HL-60 (cell line): ENCODE data around the gene STXBP5.

ENCODE experiments used
- DNase-seq, 2 experiments: peaks; one replicate each; pipeline ENCODE4 v3.0.0-alpha.2; 2010 to 2020; ENCODE audit warnings: low read depth in 1 of 2, low spot score in 1 of 2
- H3K27ac ChIP-seq: fragments of 250-450 bp; sonication (Bioruptor Pico); replicated peaks from 2 replicates; pipeline ENCODE4 v1.5.1; 2020; ENCODE audit warnings: mild to moderate bottlenecking, moderate library complexity
- H3K27me3 ChIP-seq: fragments of 250-450 bp; sonication (Bioruptor Pico); 2 replicates; pipeline ENCODE4 v1.5.1; 2021; ENCODE audit warnings: mild to moderate bottlenecking, moderate library complexity; ENCODE audit not compliant: insufficient read depth, poor library complexity, severe bottlenecking
- H3K4me3 ChIP-seq: replicated peaks from 2 replicates; pipeline ENCODE4 v1.5.1; 2011; ENCODE audit warnings: mild to moderate bottlenecking, control low read depth, low read length; ENCODE audit not compliant: insufficient read depth
- GABPA ChIP-seq: IDR thresholded peaks from 2 replicates; pipeline ENCODE4 v1.6.1; 2012; ENCODE audit warnings: low read depth
- POLR2AphosphoS5 ChIP-seq: IDR thresholded peaks from 2 replicates; pipeline ENCODE4 v1.6.1; 2012; ENCODE audit warnings: low read depth
- SPI1 ChIP-seq: IDR thresholded peaks from 2 replicates; pipeline ENCODE4 v1.6.1; 2012; ENCODE audit warnings: low read depth, mild to moderate bottlenecking, borderline replicate concordance
- TF ChIP-seq, protein P1 (sequence below): IDR thresholded peaks from 2 replicates; pipeline ENCODE4 v1.6.1; 2012; ENCODE audit warnings: low read depth; ENCODE audit not compliant: insufficient replicate concordance
- TF ChIP-seq, protein P2 (sequence below): IDR thresholded peaks from one replicate; pipeline ENCODE4 v1.5.1; 2011; ENCODE audit warnings: low read length, control low read depth, inconsistent platforms; ENCODE audit not compliant: insufficient read depth

The STXBP5 gene

DNA sequence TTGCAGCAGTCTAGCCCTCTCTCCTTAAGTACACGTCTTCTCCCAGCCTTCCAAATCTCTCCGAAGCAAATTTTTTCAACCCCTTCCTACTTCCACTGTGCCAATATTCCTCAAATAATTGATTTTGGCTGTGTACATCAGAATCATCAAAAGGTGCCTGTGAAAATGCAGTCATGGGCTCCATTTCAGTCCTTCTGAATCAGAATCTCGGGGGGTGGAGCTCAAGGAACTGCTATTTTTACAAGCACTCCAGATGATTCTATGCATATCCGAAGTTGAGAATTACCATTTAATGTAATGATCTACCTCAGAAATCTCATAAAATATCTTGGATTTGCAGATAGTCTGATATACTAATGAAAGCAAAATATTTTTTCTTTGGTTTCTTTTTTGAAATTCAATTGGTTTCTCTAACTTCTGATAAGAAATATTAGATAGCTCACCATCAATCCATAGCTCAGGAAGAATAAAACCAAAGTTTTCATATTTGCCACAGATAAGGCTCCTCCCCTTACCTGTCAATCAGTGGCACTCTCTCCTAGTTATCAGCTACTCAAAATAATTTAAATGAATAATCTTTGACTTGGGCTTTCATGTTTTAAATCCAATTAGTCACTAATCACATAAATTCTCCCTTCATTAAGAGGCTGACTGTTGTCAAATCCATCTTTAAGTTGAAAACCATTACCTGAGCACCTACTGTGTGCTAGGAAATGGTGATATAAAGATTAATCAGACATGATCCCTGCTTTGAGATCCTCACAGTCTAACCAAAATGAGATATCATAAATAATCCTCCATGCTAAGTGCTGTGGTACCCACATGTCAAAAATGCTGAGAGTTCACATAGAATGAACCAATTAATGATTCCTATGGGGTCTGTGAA lies 36.4 kb upstream of the STXBP5 start:
- H3K4me3 ChIP-seq: no peak overlapping the region
- H3K27ac ChIP-seq: no peak overlapping the region
- H3K27me3 ChIP-seq: no peaks in the 10 kb centered on the region
- TF ChIP-seq SPI1 (no peak), GABPA (no peak), POLR2AphosphoS5 (no peak)
- TF ChIP-seq, protein P1, sequence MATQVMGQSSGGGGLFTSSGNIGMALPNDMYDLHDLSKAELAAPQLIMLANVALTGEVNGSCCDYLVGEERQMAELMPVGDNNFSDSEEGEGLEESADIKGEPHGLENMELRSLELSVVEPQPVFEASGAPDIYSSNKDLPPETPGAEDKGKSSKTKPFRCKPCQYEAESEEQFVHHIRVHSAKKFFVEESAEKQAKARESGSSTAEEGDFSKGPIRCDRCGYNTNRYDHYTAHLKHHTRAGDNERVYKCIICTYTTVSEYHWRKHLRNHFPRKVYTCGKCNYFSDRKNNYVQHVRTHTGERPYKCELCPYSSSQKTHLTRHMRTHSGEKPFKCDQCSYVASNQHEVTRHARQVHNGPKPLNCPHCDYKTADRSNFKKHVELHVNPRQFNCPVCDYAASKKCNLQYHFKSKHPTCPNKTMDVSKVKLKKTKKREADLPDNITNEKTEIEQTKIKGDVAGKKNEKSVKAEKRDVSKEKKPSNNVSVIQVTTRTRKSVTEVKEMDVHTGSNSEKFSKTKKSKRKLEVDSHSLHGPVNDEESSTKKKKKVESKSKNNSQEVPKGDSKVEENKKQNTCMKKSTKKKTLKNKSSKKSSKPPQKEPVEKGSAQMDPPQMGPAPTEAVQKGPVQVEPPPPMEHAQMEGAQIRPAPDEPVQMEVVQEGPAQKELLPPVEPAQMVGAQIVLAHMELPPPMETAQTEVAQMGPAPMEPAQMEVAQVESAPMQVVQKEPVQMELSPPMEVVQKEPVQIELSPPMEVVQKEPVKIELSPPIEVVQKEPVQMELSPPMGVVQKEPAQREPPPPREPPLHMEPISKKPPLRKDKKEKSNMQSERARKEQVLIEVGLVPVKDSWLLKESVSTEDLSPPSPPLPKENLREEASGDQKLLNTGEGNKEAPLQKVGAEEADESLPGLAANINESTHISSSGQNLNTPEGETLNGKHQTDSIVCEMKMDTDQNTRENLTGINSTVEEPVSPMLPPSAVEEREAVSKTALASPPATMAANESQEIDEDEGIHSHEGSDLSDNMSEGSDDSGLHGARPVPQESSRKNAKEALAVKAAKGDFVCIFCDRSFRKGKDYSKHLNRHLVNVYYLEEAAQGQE: no peak
- TF ChIP-seq, protein P2, sequence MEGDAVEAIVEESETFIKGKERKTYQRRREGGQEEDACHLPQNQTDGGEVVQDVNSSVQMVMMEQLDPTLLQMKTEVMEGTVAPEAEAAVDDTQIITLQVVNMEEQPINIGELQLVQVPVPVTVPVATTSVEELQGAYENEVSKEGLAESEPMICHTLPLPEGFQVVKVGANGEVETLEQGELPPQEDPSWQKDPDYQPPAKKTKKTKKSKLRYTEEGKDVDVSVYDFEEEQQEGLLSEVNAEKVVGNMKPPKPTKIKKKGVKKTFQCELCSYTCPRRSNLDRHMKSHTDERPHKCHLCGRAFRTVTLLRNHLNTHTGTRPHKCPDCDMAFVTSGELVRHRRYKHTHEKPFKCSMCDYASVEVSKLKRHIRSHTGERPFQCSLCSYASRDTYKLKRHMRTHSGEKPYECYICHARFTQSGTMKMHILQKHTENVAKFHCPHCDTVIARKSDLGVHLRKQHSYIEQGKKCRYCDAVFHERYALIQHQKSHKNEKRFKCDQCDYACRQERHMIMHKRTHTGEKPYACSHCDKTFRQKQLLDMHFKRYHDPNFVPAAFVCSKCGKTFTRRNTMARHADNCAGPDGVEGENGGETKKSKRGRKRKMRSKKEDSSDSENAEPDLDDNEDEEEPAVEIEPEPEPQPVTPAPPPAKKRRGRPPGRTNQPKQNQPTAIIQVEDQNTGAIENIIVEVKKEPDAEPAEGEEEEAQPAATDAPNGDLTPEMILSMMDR: no peak
- no peak for DNase-seq

DNA sequence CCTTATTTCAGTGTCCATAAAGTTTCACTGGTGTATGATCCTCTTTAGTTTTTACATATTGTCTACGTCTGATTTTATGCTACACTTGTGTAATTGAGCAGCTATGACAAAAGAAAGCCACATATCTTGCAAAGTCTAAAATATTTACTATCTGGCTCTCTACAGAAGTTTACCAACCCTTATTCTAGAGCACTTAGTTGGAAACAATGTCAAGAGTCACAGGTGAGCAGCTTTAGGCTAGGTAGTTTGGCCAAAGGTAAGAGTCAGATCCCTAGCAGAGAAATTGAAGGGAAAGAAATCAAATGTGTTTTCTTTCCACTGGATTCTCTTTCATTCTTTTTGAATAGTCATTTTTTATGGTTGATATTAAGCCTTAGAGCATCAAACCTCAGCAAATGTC lies 34.7 kb upstream of the STXBP5 start:
- no peak overlapping the region for H3K4me3 ChIP-seq
- TF ChIP-seq SPI1 (no peak), GABPA (no peak), POLR2AphosphoS5 (no peak)
- TF ChIP-seq, protein P2: no peak
- TF ChIP-seq, protein P1: no peak
- DNase-seq: no peak
- no peak overlapping the region for H3K27ac ChIP-seq
- H3K27me3 ChIP-seq: no peaks in the 10 kb centered on the region

DNA sequence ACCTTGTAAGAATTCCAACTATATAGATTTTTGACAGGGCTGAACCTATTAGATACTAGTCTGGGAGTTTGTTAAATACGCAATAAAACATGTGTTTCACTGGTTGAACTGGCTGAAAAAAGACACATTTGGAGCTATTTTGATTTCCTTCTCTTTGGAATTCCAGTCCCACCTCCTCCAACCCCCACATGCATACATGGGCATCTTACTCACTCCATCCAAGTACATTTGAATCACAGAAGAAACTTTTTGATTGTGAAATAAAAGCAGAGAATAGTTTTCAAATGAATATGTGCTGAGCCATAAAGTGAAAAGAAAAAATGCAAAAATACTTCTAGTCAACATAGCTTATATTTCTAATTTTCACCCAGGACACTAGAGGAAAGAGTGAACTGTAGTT lies 33.9 kb upstream of the STXBP5 start:
- no peak overlapping the region for H3K27ac ChIP-seq
- H3K4me3 ChIP-seq: no peak overlapping the region
- no peak for DNase-seq
- TF ChIP-seq SPI1 (no peak), GABPA (no peak), POLR2AphosphoS5 (no peak)
- TF ChIP-seq, protein P1: no peak
- TF ChIP-seq, protein P2: no peak
- H3K27me3 ChIP-seq: no peaks in the 10 kb centered on the region
